Breast epithelium (tissue), 3 donors: ENCODE measurements around the gene RIOX2.

Experiments
- CTCF ChIP-seq, 3 donors: fragments of 450-650 bp; IDR thresholded peaks; one replicate each; pipeline ENCODE4 v1.5.1; 2016 to 2017; ENCODE audit warnings: antibody characterized with exemption in 3 of 3, mild to moderate bottlenecking in 3 of 3, moderate library complexity in 3 of 3
- POLR2A ChIP-seq: fragments of 450-650 bp; IDR thresholded peaks from one replicate; pipeline ENCODE4 v1.6.1; 2016; ENCODE audit warnings: antibody characterized with exemption, mild to moderate bottlenecking, moderate library complexity

GRCh38 chr3:97970956-97971620, 1.1 kb downstream of the RIOX2 start:
- TF ChIP-seq POLR2A (no peak), CTCF (IDR thresholded peaks at IDR 0.05) (no peak)
